Upper lobe of right lung (tissue), 1 donor: ENCODE results near the gene MOV10L1. TPM values are rescaled to one million over a fixed set of nuclear protein-coding genes. Genes with fewer than 3 reads are reported as not detected.

Experiments
- ATAC-seq: fragments of 200-7000 bp; cut with Tn5 transposase; one replicate; pipeline ENCODE4 v1.9.1; 2020; ENCODE audit warnings: mild to moderate bottlenecking, moderate library complexity
- DNase-seq: peaks from one replicate; pipeline ENCODE4 v3.0.0-alpha.2; 2020
- H3K27ac ChIP-seq: fragments of 200-600 bp; one replicate; pipeline ENCODE4 v1.8.0; 2022
- H3K27me3 ChIP-seq: fragments of 200-600 bp; one replicate; pipeline ENCODE4 v1.8.0; 2022; ENCODE audit warnings: mild to moderate bottlenecking
- H3K36me3 ChIP-seq: fragments of 200-600 bp; one replicate; pipeline ENCODE4 v1.8.0; 2022
- H3K4me1 ChIP-seq: fragments of 200-600 bp; one replicate; pipeline ENCODE4 v1.8.0; 2022
- H3K4me3 ChIP-seq: fragments of 200-600 bp; one replicate; pipeline ENCODE4 v1.8.0; 2022; ENCODE audit warnings: mild to moderate bottlenecking
- H3K9me3 ChIP-seq: fragments of 200-600 bp; one replicate; pipeline ENCODE4 v1.8.0; 2022
- intact Hi-C: fragments of 100-400 bp; cut with DNase I; formaldehyde crosslinking; loops from one replicate; pipeline ENCODE4 v1.11.0; 2022
- total RNA-seq: library from RNA; stranded (reverse); fragmentation: NEBNext Ultra II Directional; extraction: Animal tissue kit (Norgen Biotek cat#: 25700); gene quantifications from one replicate; pipeline ENCODE4 v1.2.1, GENCODE V29; 2021
- TF ChIP-seq, protein P1 (sequence below): fragments of 200-600 bp; IDR thresholded peaks from one replicate; pipeline ENCODE4 v1.8.0; 2022; ENCODE audit warnings: antibody characterized with exemption
- donor health status: DM: no; HTN: yes; CAD: no; lungs with severe emphysema.

The MOV10L1 gene
- total RNA-seq, 1 donor from 2014 or later: 1.2 TPM

DNA sequence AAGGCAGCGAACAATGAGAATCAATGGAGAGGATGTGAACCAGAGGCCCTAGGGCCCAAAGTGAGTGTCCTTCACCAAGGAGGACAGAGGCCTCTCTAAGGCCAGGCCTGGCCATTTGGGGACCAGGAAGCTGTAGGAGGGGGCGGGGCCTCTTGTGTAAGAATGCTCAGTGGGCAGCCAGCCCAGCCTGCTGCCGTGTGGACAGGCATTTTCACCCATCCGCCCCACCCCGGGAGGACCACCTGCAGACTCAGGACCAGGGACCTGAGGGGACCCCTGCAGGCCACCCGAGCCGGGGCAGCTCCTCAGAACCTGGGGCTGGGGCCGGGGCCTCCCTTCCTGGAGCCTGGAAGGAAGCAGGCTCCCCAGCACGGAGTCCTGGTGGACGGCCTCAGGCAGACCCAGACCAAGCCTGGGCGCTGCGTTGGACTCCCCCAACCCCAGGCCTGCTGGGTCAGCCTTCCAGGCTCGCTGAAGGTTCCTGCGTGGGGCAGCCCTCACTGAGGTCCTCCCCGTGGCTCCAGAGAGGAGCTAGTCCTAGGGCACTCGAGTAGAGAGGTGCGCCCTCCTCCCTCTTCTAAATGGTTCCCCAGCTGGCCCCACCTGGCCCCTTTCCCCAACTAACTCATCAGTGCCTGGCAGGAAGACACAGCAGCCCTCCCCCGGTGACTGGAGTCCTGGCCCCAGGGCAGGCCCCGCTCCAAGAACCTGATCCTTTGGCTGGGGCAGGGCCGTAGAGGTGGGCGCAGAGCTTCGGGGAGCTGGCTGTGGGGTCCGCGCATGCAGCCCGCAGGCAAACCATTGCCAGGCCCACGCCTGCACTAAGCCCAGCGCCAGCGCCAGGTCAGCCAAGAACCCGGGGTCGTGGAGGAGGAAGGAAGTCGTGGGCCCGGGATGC lies 94.4 kb downstream of the MOV10L1 start:
- Histone ChIP-seq H3K4me1 (peaks cover 35% of the 10 kb centered on the region), H3K9me3 (no peaks in the 10 kb centered on the region), H3K27ac (peak overlapping the region; percentile 58), H3K27me3 (no peaks in the 10 kb centered on the region), H3K4me3 (peak overlapping the region; percentile 62), H3K36me3 (no peaks in the 10 kb centered on the region)
- TF ChIP-seq, protein P1, sequence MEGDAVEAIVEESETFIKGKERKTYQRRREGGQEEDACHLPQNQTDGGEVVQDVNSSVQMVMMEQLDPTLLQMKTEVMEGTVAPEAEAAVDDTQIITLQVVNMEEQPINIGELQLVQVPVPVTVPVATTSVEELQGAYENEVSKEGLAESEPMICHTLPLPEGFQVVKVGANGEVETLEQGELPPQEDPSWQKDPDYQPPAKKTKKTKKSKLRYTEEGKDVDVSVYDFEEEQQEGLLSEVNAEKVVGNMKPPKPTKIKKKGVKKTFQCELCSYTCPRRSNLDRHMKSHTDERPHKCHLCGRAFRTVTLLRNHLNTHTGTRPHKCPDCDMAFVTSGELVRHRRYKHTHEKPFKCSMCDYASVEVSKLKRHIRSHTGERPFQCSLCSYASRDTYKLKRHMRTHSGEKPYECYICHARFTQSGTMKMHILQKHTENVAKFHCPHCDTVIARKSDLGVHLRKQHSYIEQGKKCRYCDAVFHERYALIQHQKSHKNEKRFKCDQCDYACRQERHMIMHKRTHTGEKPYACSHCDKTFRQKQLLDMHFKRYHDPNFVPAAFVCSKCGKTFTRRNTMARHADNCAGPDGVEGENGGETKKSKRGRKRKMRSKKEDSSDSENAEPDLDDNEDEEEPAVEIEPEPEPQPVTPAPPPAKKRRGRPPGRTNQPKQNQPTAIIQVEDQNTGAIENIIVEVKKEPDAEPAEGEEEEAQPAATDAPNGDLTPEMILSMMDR: no peak
- intact Hi-C loops: no loop called here
- DNase-seq (peak; percentile 89), ATAC-seq (peak; percentile 53)

DNA sequence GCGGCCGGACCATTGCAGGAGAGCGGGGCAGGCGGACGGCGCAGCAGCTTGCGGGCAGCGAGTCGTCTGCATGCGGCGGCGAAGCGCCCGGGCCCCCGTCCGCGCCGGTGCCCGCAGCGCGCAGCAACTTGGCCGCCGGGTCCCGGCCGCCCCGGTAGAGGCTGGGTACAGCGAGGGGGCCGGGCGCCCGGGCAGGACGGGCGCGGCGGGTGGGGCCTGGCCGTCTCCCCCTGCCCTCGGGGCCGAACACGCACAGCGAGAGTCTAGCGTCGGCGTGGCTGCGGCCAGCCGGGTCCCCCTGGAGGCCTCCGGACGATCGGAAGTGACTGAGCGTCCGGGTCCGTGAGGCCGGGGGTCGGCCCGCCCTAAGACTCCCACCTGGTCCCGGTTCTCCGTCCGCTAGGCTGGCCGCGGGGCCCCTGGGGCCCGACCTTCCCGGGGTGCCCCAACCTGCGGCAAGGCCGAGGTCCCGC lies 95.1 kb downstream of the MOV10L1 start:
- peak overlapping the region; percentile 63 for H3K27ac ChIP-seq
- intact Hi-C loops: no loop called here
- peak overlapping the region; percentile 62 for H3K4me3 ChIP-seq
- no peaks in the 10 kb centered on the region for H3K9me3 ChIP-seq
- H3K4me1 ChIP-seq: peaks cover 42% of the 10 kb centered on the region
- no peaks in the 10 kb centered on the region for H3K36me3 ChIP-seq
- DNase-seq (no peak), ATAC-seq (no peak)
- TF ChIP-seq, protein P1: no peak
- no peaks in the 10 kb centered on the region for H3K27me3 ChIP-seq

DNA sequence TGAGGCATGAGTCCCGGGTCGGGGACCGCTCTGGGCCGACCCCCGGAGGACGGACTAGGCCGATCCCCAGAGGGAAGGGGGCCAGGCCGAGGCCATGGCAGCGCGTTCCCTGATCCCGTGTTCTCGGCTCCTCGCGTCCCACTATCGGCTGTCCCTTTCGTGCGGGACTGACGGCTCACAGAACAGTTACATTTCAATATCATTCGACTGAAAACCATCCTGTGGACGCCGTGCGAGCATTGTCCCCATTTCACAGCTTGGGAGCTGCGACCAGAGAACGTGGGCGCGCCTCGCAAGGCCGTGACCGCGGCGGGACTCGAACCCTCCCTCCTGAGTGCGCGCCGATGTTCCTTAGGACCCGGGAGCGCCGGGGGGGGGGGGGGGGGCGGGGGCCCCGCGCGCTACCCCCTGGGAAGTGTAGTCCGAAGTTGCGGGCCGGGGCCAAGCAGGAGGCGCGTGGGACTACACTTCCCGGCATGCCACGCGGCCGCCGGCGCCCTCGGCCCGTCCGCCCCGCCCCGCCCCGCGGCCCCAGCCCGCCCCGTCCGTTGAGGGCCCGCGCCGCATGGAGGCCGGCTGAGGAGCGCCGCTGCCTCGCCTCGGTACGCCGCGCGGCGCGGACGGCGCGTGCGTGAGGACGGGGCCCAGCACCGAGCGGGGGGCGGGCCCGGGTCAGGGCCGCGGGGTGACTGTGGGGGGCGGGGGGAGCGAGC lies 95.7 kb downstream of the MOV10L1 start, which contains the start of gene TRABD:
Gene TRABD, plus strand, starts transcription at position 539 of the 713 bp plus-strand sequence. CDS start 7,148 bp downstream, outside the sequence.
- peak; percentile 95 for DNase-seq
- Histone ChIP-seq H3K36me3 (no peaks in the 10 kb centered on the region), H3K4me1 (peaks cover 48% of the 10 kb centered on the region), H3K9me3 (no peaks in the 10 kb centered on the region), H3K27ac (peak within 1 kb of the TSS; percentile 70), H3K27me3 (no peaks in the 10 kb centered on the region), H3K4me3 (peak within 1 kb of the TSS; percentile 68)
- ATAC-seq: peak; percentile 84
- TF ChIP-seq, protein P1: no peak
- intact Hi-C loops: no loop called here

DNA sequence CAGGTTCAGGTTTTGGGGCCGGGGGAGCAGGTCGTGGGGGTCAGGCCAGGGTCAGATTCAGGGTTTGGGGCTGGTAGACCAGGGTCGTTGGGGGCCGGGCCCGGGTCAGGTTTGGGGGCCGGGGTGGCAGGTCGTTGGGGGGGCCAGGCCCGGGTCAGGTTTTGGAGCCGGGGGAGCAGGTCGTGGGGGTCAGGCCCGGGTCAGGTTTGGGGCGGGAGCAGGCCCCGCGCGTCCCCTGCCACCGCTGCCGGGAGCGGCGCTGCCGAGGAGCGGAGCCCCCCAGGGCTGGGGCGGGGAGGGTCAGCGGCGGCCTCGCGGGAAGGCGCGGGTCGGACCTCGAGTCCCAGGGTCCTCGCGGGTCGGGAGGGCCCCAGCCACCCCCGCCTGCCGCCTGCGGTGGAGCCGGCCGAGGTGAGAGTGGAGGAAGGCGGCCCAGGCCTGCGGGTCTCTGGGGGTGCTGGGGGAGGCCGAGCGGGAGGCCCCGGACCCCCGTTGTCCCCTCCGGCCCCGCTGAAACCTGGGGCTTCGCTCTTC lies 96.4 kb downstream of the MOV10L1 start:
- no peaks in the 10 kb centered on the region for H3K9me3 ChIP-seq
- intact Hi-C loops: no loop called here
- peak overlapping the region; percentile 68 for H3K4me3 ChIP-seq
- DNase-seq: no peak
- no peak for ATAC-seq
- TF ChIP-seq, protein P1: no peak
- H3K36me3 ChIP-seq: no peaks in the 10 kb centered on the region
- peaks cover 55% of the 10 kb centered on the region for H3K4me1 ChIP-seq
- H3K27ac ChIP-seq: peak overlapping the region; percentile 70
- no peaks in the 10 kb centered on the region for H3K27me3 ChIP-seq

DNA sequence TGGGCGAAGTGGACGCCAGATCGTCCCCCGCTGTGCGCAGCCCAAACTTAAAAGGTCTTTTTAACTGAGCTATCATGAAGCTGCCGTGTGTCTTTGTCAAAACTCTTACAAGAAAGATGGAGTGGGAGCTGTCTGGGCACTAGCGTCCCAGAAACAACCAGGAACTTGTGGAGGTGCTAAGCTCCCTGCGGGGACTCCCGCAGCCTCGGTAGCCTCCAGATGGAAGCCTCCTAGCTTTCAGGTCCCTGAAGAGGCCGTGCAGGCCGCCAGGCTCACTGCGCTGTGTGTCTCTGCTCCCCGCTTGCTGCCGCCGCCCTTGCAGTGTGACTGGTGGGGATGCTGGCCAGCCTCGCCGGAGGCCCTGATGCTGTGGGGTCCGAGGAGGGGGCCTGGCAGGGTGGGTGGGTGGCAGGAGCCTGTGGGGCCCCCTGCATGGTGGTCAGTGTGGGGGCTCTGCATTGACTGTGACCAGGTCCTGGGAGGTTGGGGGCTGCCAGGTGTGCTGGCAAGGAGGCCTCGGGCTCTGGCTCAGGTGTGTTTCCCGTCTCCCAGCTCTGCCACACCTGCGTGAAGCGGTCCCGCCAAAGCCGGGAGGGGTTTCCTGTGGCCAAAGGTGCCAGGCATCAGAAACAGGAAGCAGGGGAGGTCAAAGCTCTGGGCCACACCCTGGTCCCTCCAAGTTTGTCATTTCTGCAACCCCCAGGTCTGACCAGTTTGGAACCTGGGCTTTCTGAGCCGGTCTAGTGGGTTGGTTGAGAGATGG lies 97.1 kb downstream of the MOV10L1 start:
- H3K27me3 ChIP-seq: no peaks in the 10 kb centered on the region
- no peaks in the 10 kb centered on the region for H3K9me3 ChIP-seq
- ATAC-seq (no peak), DNase-seq (no peak)
- no peaks in the 10 kb centered on the region for H3K36me3 ChIP-seq
- peak overlapping the region; percentile 70 for H3K27ac ChIP-seq
- peak overlapping the region; percentile 68 for H3K4me3 ChIP-seq
- intact Hi-C loops: no loop called here
- H3K4me1 ChIP-seq: peaks cover 60% of the 10 kb centered on the region
- TF ChIP-seq, protein P1: no peak
